HL-60 (cell line): ENCODE results near the gene RPS26.
"Not testable (repeated sequence)": the region's sequence is repeated elsewhere in the genome, so short reads cannot be mapped to it uniquely, and the experiment has no call there.

Source experiments
- DNase-seq, 2 experiments: peaks; one replicate each; pipeline ENCODE4 v3.0.0-alpha.2; 2010 to 2020; ENCODE audit warnings: low read depth in 1 of 2, low spot score in 1 of 2
- H3K27ac ChIP-seq: fragments of 250-450 bp; sonication (Bioruptor Pico); replicated peaks from 2 replicates; pipeline ENCODE4 v1.5.1; 2020; ENCODE audit warnings: mild to moderate bottlenecking, moderate library complexity
- H3K27me3 ChIP-seq: fragments of 250-450 bp; sonication (Bioruptor Pico); 2 replicates; pipeline ENCODE4 v1.5.1; 2021; ENCODE audit warnings: mild to moderate bottlenecking, moderate library complexity; ENCODE audit not compliant: insufficient read depth, poor library complexity, severe bottlenecking
- H3K4me3 ChIP-seq: replicated peaks from 2 replicates; pipeline ENCODE4 v1.5.1; 2011; ENCODE audit warnings: mild to moderate bottlenecking, control low read depth, low read length; ENCODE audit not compliant: insufficient read depth
- CTCF ChIP-seq: IDR thresholded peaks from one replicate; pipeline ENCODE4 v1.5.1; 2011; ENCODE audit warnings: low read length, control low read depth, inconsistent platforms; ENCODE audit not compliant: insufficient read depth
- GABPA ChIP-seq: IDR thresholded peaks from 2 replicates; pipeline ENCODE4 v1.6.1; 2012; ENCODE audit warnings: low read depth
- POLR2AphosphoS5 ChIP-seq: IDR thresholded peaks from 2 replicates; pipeline ENCODE4 v1.6.1; 2012; ENCODE audit warnings: low read depth
- REST ChIP-seq: IDR thresholded peaks from 2 replicates; pipeline ENCODE4 v1.6.1; 2012; ENCODE audit warnings: low read depth; ENCODE audit not compliant: insufficient replicate concordance
- SPI1 ChIP-seq: IDR thresholded peaks from 2 replicates; pipeline ENCODE4 v1.6.1; 2012; ENCODE audit warnings: low read depth, mild to moderate bottlenecking, borderline replicate concordance

Gene RPS26

GRCh38 chr12:56040151-56040550, 1.6 kb upstream of the RPS26 start:
- Histone ChIP-seq H3K4me3 (no peak overlapping the region), H3K27me3 (no peaks in the 10 kb centered on the region), H3K27ac (no peak overlapping the region)
- no peak for DNase-seq
- TF ChIP-seq POLR2AphosphoS5, result no peak
- no peak for TF ChIP-seq SPI1
- no peak for TF ChIP-seq CTCF
- no peak for TF ChIP-seq REST
- no peak for TF ChIP-seq GABPA

- H3K27ac ChIP-seq, result peak overlapping the region; percentile 49
- H3K27me3 ChIP-seq, result no peaks in the 10 kb centered on the region
- TF ChIP-seq POLR2AphosphoS5 (no peak), REST (no peak), SPI1 (no peak), CTCF (no peak), GABPA (no peak)
- peak overlapping the region; percentile 22 for H3K4me3 ChIP-seq
- no peak for DNase-seq
Measured at GRCh38 chr12:56040963-56041551, 661 bp upstream of the RPS26 start.

GRCh38 chr12:56042430-56042813, 704 bp downstream of the RPS26 start:
- not testable (repeated sequence) for H3K27me3 ChIP-seq, DNase-seq
- H3K4me3 ChIP-seq, result peak overlapping the region; percentile 80
- peak overlapping the region; percentile 98 for H3K27ac ChIP-seq

GRCh38 chr12:56042843-56043242, 1.1 kb downstream of the RPS26 start:
- TF ChIP-seq REST (no peak), CTCF (no peak), SPI1 (no peak)

More at GRCh38 chr12:56042843-56043242, 1.1 kb downstream of the RPS26 start:
- Histone ChIP-seq H3K27ac (peak overlapping the region; percentile 98), H3K27me3 (no peaks in the 10 kb centered on the region), H3K4me3 (peak overlapping the region; percentile 80)
- DNase-seq, result no peak
